ENCODE results near the gene CD72.

CD72 gene

DNA sequence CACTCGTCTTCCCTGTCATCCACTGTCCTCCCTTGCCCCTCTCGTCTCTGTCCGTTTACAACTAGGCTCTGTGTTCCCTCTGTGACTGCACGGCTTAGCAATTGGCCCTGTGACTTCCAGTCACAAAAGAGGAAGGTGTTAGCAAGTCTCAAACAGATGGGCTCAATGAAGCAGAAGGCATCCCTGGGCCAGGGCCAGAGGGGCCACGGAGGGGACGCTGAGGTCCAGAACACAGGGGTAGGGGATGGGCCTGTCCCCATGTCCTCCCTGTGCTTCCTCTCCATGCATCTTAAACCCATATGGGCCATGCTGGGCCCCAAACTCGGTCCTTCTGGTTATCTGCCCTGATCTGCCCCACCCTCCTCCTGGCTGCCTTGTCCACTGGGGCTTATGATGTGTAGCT is at the start of gene CD72:
Gene CD72 (minus strand): TSS at position 89 of the 403 bp plus-strand sequence. CDS start 110 bp downstream, outside the sequence.
- FAIRE-seq (no peak), DNase-seq (ENCODE audit: low spot score) (no peak)

DNA sequence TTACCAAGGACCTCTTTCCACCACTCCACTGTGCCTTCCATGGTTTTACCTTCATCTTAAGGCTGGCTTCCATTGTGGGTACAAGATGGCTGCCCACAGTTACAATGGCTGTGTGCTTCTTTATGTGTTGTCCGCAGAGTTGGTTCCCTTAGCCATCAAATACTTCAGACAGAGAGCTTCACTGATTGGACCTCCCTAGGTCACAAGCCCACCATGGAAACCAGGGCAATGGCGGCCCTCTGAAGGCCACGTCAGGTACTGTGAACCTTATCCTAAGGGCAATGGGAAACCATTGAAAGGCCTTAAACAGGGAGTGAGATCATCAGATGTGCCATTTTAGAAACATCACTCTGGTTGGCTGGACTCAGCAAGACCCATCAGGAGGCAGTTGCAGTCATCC is 49.7 kb upstream of the CD72 start:
- FAIRE-seq (no peak), DNase-seq (ENCODE audit: low spot score) (no peak)

- DNase-seq (ENCODE audit: low spot score) (no peak), FAIRE-seq (no peak)
These were observed 48.3 kb upstream of the CD72 start for GRCh38 chr9:35666549-35666948.

GRCh38 chr9:35666045-35666444 is 47.8 kb upstream of the CD72 start:
- DNase-seq (ENCODE audit: low spot score) = no peak
- no peak for FAIRE-seq

- no peak for FAIRE-seq
- no peak for DNase-seq (ENCODE audit: low spot score)
These were observed 47.2 kb upstream of the CD72 start for GRCh38 chr9:35665471-35665818.

- no peak for FAIRE-seq
- peak; percentile 70 for DNase-seq (ENCODE audit: low spot score)
These were observed 46.6 kb upstream of the CD72 start, which contains the start of gene ARHGEF39 for GRCh38 chr9:35664531-35665470. TSS of gene ARHGEF39 (minus strand) at chr9:35665195. CDS start at chr9:35665169, 26 bp downstream.

DNA sequence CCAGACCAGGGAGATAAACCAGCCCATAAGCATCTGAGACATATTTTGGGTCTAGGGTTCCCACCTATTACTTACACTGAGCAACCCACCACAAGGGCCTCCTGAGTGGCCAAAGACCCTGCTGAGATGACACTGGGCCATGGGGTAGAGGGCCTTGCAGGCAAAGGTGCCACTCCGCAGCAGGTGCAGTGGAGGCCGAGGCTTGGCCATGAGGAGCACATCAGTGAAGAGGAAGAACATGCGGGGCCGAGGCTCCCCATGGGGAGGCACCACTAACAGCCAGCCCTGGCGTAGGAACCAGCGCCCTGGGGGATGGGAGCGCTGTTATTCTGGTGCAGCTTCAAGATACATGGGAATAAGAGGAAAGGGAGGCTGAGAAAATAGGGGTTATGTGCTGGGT is 44.2 kb upstream of the CD72 start:
- DNase-seq (ENCODE audit: low spot score) (no peak), FAIRE-seq (no peak)

DNA sequence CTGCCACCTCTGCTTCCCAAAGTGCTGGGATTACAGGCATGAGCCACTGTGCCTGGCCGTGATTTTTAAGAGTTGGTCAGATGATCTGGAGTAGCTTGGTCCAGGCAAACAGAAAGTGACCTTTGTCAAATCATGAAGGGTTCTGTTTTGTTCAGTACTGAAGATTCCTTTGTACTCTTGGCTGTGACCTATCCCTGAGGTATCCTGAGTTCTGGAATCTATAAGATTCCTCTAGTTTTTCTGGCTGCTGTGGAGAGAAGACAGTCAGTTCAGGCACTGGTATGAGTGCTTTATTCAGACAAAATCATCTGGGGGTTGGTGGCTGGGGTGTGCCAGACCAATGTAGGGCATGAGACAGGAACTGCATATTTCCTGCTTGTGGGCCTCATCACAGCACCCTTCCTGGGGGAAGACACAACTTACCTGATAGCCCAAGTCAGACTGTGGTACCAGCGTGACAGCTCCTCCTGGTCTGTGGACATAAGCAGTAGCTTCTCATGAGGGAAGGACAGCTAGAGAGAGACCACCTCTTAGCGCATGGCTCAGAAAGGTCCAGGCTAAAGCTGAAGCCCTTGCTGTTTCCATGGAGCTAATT is 43.6 kb upstream of the CD72 start:
- DNase-seq (ENCODE audit: low spot score) (no peak), FAIRE-seq (no peak)

DNA sequence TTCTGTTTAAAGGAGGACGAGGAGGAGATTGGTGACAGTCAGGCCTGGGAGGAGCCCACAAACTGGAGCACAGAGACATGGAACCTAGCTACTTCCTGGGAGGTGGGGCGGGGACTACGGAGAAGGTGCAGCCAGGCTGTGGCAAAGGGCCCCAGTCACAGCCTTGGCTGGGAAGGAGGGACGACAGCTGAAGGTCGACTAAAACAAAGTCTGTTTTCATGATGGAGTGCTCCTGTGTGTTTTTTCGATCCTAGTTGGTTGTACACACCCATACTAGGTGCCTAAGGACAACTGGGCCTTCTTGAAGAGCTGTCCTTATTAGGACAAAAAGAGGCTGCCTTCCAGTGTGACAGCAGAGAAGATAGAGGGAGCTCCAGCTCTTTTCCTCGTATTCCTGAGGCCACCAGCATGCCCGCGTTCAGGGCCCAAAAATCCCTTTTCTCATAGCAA is 42.8 kb upstream of the CD72 start:
- FAIRE-seq (no peak), DNase-seq (ENCODE audit: low spot score) (no peak)

GRCh38 chr9:35659340-35659739 is 41.1 kb upstream of the CD72 start:
- FAIRE-seq (no peak), DNase-seq (ENCODE audit: low spot score) (peak; percentile 53)

DNA sequence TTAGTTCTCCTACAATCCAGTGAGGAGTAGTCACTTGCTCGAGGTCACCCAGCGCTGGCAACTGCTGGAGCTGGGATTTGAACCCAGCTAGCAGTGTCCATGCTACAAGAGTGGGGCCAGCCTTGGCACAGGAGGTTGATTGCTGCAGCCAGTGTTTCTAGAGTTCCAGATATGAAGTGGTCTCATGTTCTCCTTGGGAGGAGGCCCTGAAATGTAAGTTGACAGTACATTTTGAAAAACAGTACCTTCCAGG is 40.7 kb upstream of the CD72 start:
- peak; percentile 60 for DNase-seq (ENCODE audit: low spot score)

GRCh38 chr9:35658137-35658967 is 40.1 kb upstream of the CD72 start, which contains the start of gene CCDC107:
TSS of gene CCDC107 (plus strand) at chr9:35658292. CDS start at chr9:35658380, 88 bp downstream.
- no peak for FAIRE-seq
- DNase-seq (ENCODE audit: low spot score) = peak; percentile 29

More for the DNA sequence above, 40.7 kb upstream of the CD72 start:
- FAIRE-seq = no peak

GRCh38 chr9:35657546-35658136 is 39.4 kb upstream of the CD72 start, which contains the start of gene RMRP:
TSS of gene RMRP (minus strand) at chr9:35658019.
- FAIRE-seq = peak; percentile 46
- DNase-seq (ENCODE audit: low spot score) = peak; percentile 98

DNA sequence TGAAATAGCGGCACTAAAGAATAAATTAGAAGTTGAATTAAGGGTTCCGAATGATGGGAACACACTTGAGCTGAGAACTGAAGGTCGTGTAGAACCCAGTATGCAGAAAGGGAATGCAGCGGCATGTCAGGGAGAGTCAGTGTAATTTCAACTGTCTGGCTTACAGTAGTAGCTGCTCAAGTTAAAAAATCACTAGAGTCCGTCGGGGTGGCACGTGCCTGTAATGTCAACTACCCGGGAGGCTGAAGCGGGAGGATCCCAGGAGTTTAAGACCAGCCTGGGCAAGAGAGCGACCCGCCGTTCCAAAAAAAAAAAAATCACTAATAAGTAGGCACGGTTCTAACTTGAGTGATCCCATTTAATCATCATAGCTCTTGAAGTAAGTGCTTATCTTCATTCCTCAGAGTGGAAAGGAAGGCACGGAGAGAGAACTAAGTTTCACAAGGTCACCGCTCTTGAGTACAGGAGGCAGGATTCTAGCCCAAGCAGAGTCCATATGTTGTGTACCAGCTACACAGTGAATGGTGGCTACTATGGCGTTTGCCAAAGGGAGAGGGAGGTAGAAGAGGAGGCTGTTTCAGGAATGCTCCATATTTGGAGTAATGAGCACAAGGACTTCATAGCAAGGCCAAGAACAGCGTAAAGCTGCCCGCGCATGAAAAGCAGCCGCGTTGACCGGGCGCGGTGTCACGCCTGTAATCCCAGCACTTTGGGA is 38.8 kb upstream of the CD72 start:
- DNase-seq (ENCODE audit: low spot score) (no peak), FAIRE-seq (no peak)

GRCh38 chr9:35656348-35656747 is 38.1 kb upstream of the CD72 start:
- DNase-seq (ENCODE audit: low spot score) = no peak
- no peak for FAIRE-seq

DNA sequence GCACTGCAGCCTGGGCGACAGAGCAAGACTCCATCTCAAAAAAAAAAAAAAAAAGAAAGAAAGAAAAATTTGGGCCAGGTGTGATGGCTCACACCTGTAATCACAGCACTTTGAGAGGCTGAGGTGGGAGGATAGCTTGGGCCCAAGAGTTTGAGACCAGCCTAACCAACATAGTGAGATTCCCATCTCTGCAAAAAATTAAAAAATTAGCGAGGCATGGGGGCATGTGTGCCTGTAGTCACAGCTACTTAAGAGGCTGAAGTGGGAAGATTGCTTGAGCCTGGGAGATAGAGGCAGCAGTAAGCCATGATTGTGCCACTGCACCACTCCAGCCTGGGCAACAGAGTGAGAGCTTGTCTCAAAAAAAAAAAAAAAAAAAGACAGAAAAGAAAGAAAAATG is 35.4 kb upstream of the CD72 start:
- DNase-seq (ENCODE audit: low spot score) (no peak), FAIRE-seq (no peak)

DNA sequence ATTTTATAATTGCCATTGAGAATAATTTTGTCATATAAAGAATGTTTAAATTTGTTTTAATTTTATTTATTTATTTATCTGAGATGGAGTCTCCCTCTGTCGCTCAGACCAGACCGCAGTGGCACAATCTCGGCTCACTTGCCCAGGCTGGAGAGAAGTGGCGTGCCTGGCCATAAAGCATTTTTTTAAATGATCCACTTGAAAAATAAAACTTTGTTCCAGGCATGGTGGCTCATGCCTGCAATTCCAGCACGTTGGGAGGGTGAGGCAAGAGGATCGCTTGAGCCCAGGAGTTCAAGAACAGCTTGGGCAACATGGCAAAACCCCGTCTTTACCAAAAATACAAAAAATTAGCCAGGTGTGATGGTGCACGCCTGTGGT is 34.6 kb upstream of the CD72 start:
- DNase-seq (ENCODE audit: low spot score) (no peak), FAIRE-seq (no peak)

- DNase-seq (ENCODE audit: low spot score) (no peak), FAIRE-seq (no peak)
These were observed 34.0 kb upstream of the CD72 start for GRCh38 chr9:35651956-35652828.

- FAIRE-seq (no peak), DNase-seq (ENCODE audit: low spot score) (no peak)
These were observed 32.3 kb upstream of the CD72 start, which contains the start of gene SIT1 for GRCh38 chr9:35650341-35651158. TSS of gene SIT1 (minus strand) at chr9:35650931. CDS start at chr9:35650853, 78 bp downstream.

All from RCC 7860 (cell line).